GM21423 (cell line): ENCODE results near the gene GCSH.

Experiments
- ATAC-seq: cut with Tn5 transposase; IDR thresholded peaks from one replicate; pipeline ENCODE4 v1.9.1; 2021; ENCODE audit warnings: mild to moderate bottlenecking, moderate library complexity; ENCODE audit not compliant: unreplicated experiment

GCSH gene

GRCh38 chr16:81053761-81054160 is 42.4 kb downstream of the GCSH start:
- no peak for ATAC-seq

- ATAC-seq: no peak
Observed at GRCh38 chr16:81042821-81043220, 53.4 kb downstream of the GCSH start.

- ATAC-seq: no peak
Observed at GRCh38 chr16:81041696-81042095, 54.5 kb downstream of the GCSH start.

- no peak for ATAC-seq
Observed at GRCh38 chr16:81040842-81041241, 55.4 kb downstream of the GCSH start.

GRCh38 chr16:81040131-81040530 is 56.1 kb downstream of the GCSH start:
- ATAC-seq: no peak

- no peak for ATAC-seq
Observed at GRCh38 chr16:81036751-81037350, 59.3 kb downstream of the GCSH start.

GRCh38 chr16:81035975-81036750 is 60.0 kb downstream of the GCSH start:
- peak; percentile 44 for ATAC-seq

- ATAC-seq: peak; percentile 91
Observed at GRCh38 chr16:81035398-81035974, 60.7 kb downstream of the GCSH start, which contains the start of gene ATMIN. Gene ATMIN, plus strand, starts transcription at chr16:81035842. Its CDS starts 29 bp downstream, at chr16:81035871.
